GM19328 (cell line): ENCODE results near the gene ATL2.
"Not testable (repeated sequence)": the region's sequence is repeated elsewhere in the genome, so short reads cannot be mapped to it uniquely, and the experiment has no call there.

ENCODE experiments used
- ATAC-seq: cut with Tn5 transposase; IDR thresholded peaks from one replicate; pipeline ENCODE4 v1.9.1; 2021; ENCODE audit warnings: mild to moderate bottlenecking, moderate library complexity; ENCODE audit not compliant: unreplicated experiment

ATL2 gene

DNA sequence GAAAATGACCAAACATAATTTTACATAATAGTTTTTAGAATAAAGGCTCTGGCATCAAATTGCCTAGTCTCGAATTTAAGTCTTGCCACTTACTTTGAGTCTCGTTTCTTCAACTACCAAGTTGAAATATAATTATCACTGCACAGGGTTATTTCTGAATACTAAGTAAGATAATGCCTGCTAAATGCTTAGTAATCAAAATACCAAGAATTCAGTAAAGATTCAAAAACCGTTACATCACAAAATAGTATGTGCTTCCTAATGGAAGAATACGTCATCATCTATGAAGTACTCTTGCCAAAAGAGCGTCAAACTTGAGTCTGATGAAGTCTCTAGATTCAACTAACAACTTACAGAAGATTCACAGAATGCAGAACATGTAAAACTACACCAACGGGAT lies 40.5 kb downstream of the ATL2 start:
- no peak for ATAC-seq

- no peak for ATAC-seq
Measured at GRCh38 chr2:38330754-38331153, 46.3 kb downstream of the ATL2 start.

DNA sequence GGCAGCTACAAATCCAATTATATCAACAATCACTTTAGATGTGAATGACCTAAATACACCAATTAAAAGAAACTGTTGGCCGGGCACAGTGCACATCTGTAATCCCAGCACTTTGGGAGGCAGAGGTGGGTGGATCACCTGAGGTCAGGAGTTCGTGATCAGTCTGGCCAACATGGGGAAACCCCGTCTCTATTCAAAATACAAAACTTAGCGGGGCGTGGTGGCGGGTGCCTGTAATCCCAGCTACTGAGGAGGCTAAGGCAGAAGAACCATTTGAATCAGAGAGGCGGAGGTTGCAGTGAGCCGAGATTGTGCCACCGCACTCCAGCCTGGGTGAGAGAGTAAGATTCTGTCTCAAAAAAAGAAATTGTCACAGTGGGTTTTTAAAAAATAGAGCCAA lies 49.5 kb downstream of the ATL2 start:
- no peak for ATAC-seq

GRCh38 chr2:38323623-38324022 lies 53.5 kb downstream of the ATL2 start:
- ATAC-seq: no peak

DNA sequence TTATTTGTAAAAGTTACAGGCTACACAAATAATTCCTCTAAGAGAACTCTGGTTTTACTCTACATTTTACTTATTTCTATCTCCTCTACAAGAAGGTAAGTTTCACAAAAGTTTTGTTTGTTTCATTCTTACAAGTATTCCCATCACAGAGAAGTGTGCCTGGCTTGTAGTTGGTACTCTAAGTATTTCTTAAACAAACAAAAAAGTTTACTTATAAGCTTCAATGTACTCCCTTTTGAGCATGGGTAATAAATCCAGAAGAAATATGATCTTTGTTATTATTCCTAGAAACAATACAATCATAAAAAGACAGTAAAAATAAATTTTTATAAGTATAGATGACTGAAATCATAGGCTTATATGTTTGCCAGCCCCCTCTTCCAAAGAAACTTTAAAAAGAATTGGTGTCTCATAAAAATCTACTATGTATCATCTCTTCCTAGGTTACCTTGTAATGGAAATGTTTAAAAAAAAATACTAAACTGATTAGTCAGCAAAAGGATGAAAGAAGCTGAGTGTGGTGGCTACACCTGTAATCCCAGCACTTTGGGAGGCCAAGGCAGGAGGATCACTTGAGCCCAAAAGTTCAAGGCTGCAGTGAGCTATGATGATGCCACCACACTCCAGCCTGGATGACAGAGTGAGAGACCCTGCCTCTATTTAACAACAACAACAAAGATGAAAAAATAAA lies 54.7 kb downstream of the ATL2 start:
- no peak for ATAC-seq

DNA sequence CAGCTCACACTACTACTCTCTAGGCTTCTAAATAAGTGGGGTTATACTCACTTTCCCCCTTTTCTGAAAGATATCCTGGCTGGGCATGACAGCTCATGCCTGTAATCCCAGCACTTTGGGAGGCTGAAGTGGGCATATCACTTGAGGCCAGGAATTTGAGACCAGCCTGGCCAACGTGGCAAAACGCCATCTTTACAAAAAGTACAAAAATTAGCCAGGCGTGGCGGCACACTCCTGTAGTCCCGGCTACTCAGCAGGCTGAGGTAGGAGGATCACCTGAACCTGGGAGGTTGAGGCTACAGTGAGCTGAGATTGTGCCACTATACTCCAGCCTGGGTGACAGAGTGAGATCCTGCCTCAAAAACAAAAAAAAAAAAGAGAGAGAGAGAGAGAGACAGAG lies 57.8 kb downstream of the ATL2 start:
- ATAC-seq: not testable (repeated sequence)

- no peak for ATAC-seq
Measured at GRCh38 chr2:38317725-38318124, 59.3 kb downstream of the ATL2 start.

GRCh38 chr2:38315707-38316333 lies 61.3 kb downstream of the ATL2 start:
- ATAC-seq: no peak

DNA sequence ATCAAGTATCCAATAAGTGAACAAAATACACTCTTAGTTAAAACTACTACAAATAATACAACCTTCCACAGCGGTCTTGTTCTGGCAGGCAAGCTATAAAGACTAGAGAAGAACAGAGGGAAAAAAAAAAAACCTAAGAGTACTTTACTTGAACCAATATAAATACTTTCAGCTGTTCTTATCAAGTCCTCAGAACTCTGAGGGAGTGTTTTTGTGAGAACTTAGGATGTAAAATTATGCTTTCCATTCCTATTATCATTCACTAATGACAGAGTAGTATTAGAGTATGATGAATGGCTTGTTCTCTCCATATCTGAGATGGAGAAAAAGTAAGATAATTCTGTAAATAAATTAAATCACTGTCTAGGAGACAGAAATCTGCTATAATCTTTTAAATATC lies 68.3 kb downstream of the ATL2 start:
- no peak for ATAC-seq

- no peak for ATAC-seq
Measured at GRCh38 chr2:38301969-38302702, 74.9 kb downstream of the ATL2 start.

DNA sequence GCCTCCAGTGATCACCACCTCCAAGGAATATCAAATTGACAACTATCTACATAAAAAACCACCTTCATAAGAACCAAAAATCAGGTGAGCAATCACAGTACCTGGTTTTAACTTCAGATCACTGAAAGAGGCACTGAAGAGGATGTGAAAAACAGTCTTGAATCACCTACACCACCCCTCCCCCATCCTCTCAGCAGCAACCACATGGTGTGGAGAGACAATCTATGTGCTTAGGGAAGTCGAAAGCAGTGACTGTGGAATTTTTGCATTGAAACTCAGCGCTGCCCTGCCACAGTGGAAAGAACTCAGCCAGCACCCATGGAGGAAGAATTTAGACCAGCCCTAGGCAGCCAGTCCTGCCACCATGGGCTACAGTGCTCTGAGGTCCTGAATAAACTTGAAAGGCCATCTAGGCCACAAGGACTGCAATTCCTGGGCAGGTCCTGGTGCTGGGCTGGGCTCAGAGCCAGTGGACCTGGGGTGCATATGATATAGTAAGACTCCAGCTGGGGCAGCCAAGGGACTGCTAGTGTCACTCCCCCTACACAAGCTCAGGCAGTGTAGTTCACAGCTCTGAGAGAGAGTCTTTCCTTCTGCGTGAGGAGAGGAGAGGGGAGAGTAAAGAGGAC lies 75.6 kb downstream of the ATL2 start:
- no peak for ATAC-seq

DNA sequence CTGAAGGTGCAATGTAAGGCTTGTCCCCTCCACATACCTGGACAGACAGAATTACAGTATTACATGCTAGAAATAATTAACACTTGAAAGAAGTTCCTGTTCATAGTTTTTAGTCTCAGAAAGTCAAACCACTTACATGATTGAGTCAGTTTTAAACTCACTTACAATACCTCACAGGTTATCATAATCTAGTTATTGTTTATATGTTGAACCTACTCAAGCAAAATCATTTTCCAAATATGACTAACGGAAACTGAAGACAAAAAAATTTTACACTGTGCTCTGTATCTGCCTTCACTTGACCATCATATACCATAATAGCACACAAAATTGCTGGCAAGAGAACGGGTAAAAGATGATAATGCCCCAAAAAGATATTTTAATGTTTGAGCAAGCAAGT lies 78.5 kb downstream of the ATL2 start:
- no peak for ATAC-seq

- ATAC-seq: no peak
Measured at GRCh38 chr2:38296197-38296780, 80.8 kb downstream of the ATL2 start.

DNA sequence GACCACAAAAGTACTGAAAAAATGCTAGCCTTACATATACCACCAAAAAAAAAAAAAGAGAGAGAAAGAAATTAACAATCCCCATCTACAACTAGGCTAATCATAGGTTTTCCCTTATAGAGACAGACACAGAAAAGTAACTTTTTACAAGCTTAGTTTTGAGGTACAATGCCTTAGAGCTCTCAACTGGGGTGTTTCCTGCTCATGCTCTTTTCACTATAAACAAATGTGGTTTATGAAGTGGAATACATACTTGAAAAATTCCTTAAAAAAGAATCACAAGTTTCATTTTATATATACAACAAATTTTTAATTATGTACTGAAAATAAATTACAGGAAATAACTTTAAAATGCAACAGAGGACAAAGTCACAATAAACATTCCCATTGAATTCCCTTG lies 82.5 kb downstream of the ATL2 start:
- ATAC-seq: no peak

DNA sequence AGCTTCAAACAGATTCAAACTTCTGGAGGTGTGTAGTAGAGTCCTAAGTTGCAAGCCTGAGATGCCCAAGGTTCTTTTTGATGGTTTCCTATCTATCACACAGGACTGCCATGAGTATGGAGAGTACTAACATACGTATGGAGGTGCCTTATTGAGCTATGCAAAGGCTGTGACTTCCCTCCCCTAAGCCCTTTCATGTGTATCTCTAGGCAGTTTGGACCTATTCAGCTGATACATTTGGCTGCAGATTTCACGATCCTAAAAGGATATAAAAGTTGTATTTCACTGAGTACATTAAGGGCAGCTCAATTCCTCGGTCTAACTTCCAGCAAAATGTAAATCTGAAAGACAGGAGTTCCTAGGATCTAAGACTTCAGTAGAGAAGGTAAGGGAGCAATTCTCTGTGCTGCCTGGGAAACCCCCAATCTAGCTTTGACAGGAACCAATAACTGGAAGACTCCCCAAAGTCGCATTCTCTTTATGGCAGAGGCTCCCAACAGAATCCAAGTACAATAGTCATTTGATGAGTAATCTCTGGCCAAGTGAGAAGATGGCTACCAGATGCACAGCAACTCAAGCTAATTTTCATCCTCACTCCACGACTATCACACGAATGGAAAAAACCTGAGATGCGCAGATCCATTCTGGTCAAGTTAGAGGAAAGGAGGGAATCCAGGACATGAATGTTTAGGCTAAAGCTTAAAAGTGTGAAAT lies 83.8 kb downstream of the ATL2 start:
- no peak for ATAC-seq

- no peak for ATAC-seq
Measured at GRCh38 chr2:38290332-38290731, 86.7 kb downstream of the ATL2 start.

DNA sequence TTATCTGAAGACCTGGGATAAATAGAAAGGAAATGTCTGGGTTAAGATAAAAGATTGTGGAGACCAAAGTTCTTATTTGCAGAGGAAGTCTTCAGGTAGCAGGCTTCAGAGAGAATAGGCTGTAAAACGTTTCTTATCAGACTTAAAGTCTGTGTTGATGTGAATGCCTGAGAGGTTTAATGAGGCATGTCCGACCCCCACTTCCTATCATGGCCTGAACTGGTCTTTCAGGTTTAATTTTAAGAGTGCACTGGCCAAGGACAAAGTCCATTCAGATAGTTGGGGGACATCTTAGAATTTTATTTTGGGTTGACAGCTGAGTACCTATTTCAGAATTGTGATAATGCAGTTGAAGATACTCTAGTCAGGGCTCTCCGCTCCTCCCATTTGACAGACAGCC lies 92.1 kb downstream of the ATL2 start:
- no peak for ATAC-seq

- no peak for ATAC-seq
Measured at GRCh38 chr2:38281095-38281742, 95.9 kb downstream of the ATL2 start.

DNA sequence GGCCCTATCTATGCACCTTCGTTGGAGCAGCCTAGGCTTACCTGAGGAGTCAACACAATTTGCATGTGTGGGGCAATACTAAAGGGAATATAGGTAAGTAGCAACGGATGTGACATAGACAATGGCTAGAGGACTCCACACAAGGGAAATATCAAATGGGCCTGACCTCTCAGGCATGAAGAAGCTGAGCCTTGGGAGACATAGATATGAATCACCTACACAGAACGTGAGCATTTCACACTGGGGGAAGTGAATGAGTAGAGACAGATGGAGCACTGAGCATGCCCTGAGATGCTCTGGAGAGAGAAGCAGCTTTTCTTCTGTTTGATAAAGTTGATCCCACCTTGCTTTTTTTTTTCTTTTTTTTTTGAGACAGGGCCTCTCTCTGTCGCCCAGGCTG lies 97.9 kb downstream of the ATL2 start:
- no peak for ATAC-seq

DNA sequence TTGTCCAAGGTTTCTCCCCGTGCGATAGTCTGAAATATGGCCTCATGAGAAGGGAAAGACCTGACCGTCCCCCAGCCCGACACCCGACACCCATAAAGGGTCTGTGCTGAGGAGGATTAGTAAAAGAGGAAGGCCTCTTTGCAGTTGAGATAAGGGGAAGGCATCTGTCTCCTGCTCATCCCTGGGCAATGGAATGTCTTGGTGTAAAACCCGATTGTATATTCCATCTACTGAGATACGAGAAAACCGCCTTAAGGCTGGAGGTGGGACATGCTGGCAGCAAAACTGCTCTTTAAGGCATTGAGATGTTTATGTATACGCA lies 99.0 kb downstream of the ATL2 start:
- not testable (repeated sequence) for ATAC-seq
